Liver (tissue), 9 donors: ENCODE measurements around the gene TUBA4B. TPM values are rescaled to one million over a fixed set of nuclear protein-coding genes. Genes with fewer than 3 reads are reported as not detected.
A peak's percentile ranks its signal among the peaks of the same experiment; 100 is the strongest.

Experiments used
- DNase-seq: peaks from one replicate; pipeline ENCODE4 v3.0.0-alpha.2; 2017; ENCODE audit warnings: low spot score
- H3K27ac ChIP-seq, 2 donors: one replicate each; pipeline ENCODE4 v1.7.0; 2013; ENCODE audit warnings: inconsistent platforms in 2 of 2, low read length in 2 of 2, control low read depth in 1 of 2, low read depth in 1 of 2, mild to moderate bottlenecking in 1 of 2
- H3K27me3 ChIP-seq, 4 donors: one replicate each; pipeline versions ENCODE4 v1.6.1 to v1.7.0; 2013; ENCODE audit warnings: low read length in 3 of 4, inconsistent platforms in 1 of 4, mild to moderate bottlenecking in 1 of 4, moderate library complexity in 1 of 4; ENCODE audit not compliant: control insufficient read depth in 4 of 4, insufficient read depth in 4 of 4
- H3K36me3 ChIP-seq, 4 donors: one replicate each; pipeline versions ENCODE4 v1.6.1 to v1.7.0; 2013; ENCODE audit warnings: low read length in 3 of 4, mild to moderate bottlenecking in 3 of 4, low read depth in 1 of 4, moderate library complexity in 1 of 4; ENCODE audit not compliant: control insufficient read depth in 4 of 4, insufficient read depth in 3 of 4
- H3K4me1 ChIP-seq, 4 donors: one replicate each; pipeline versions ENCODE4 v1.6.1 to v1.7.0; 2013; ENCODE audit warnings: low read length in 3 of 4, mild to moderate bottlenecking in 3 of 4, moderate library complexity in 1 of 4; ENCODE audit not compliant: control insufficient read depth in 4 of 4, insufficient read depth in 4 of 4
- H3K4me3 ChIP-seq, 3 donors: one replicate each; pipeline versions ENCODE4 v1.6.1 to v1.7.0; 2013; ENCODE audit warnings: low read length in 3 of 3, control low read depth in 1 of 3, low read depth in 1 of 3, mild to moderate bottlenecking in 1 of 3
- H3K9ac ChIP-seq, 2 donors: one replicate each; pipeline ENCODE4 v1.7.0; 2013; ENCODE audit warnings: low read length in 2 of 2, mild to moderate bottlenecking in 2 of 2, moderate library complexity in 2 of 2, control low read depth in 1 of 2, low read depth in 1 of 2
- H3K9me3 ChIP-seq, 4 donors: one replicate each; pipeline versions ENCODE4 v1.6.1 to v1.7.0; 2013; ENCODE audit warnings: low read length in 3 of 4; ENCODE audit not compliant: control insufficient read depth in 4 of 4
- EGR1 ChIP-seq, 2 donors: IDR thresholded peaks; 2 replicates each; pipeline ENCODE4 v1.6.1; 2016 to 2018; ENCODE audit warnings: antibody characterized with exemption in 2 of 2, low read depth in 2 of 2
- FOXA1 ChIP-seq: IDR thresholded peaks from 2 replicates; pipeline ENCODE4 v1.6.1; 2016; ENCODE audit warnings: antibody characterized with exemption
- FOXA2 ChIP-seq: IDR thresholded peaks from 2 replicates; pipeline ENCODE4 v1.6.1; 2016; ENCODE audit warnings: antibody characterized with exemption
- GABPA ChIP-seq, 2 donors: IDR thresholded peaks in 1 of 2; conservative IDR thresholded peaks in 1 of 2; 2 replicates each; pipeline ENCODE4 v1.6.1; 2016; ENCODE audit warnings: antibody characterized with exemption in 2 of 2, mild to moderate bottlenecking in 1 of 2, moderate library complexity in 1 of 2
- HNF4A ChIP-seq, 2 donors: conservative IDR thresholded peaks; 2 replicates each; pipeline ENCODE4 v1.6.1; 2016; ENCODE audit warnings: antibody characterized with exemption in 2 of 2, mild to moderate bottlenecking in 2 of 2
- HNF4G ChIP-seq: IDR thresholded peaks from 2 replicates; pipeline ENCODE4 v1.6.1; 2016; ENCODE audit warnings: antibody characterized with exemption
- JUND ChIP-seq, 2 donors: IDR thresholded peaks; 2 replicates each; pipeline ENCODE4 v1.6.1; 2016; ENCODE audit warnings: antibody characterized with exemption in 2 of 2
- NR2F2 ChIP-seq: IDR thresholded peaks from 2 replicates; pipeline ENCODE4 v1.6.1; 2016; ENCODE audit warnings: antibody characterized with exemption
- RAD21 ChIP-seq, 2 donors: IDR thresholded peaks; 2 replicates each; pipeline ENCODE4 v1.6.1; 2016; ENCODE audit warnings: antibody characterized with exemption in 2 of 2, mild to moderate bottlenecking in 2 of 2
- RXRA ChIP-seq, 2 donors: IDR thresholded peaks; 2 replicates each; pipeline ENCODE4 v1.6.1; 2017 to 2018; ENCODE audit warnings: antibody characterized with exemption in 2 of 2, mild to moderate bottlenecking in 1 of 2
- SP1 ChIP-seq: IDR thresholded peaks from 2 replicates; pipeline ENCODE4 v1.6.1; 2018; ENCODE audit warnings: antibody characterized with exemption, mild to moderate bottlenecking
- TAF1 ChIP-seq: conservative IDR thresholded peaks from 2 replicates; pipeline ENCODE4 v1.6.1; 2016; ENCODE audit warnings: antibody characterized with exemption, mild to moderate bottlenecking
- YY1 ChIP-seq: IDR thresholded peaks from 2 replicates; pipeline ENCODE4 v1.6.1; 2016; ENCODE audit warnings: antibody characterized with exemption, mild to moderate bottlenecking
- WGBS: extraction: QIAGEN DNeasy Blood & Tissue Kit; methylation state at CpG from one replicate; pipeline ENCODE4 v1.1.7; 2013; 5-methylcytosine and 5-hydroxymethylcytosine counted together
- polyA plus RNA-seq, 2 donors: library from polyadenylated mRNA; stranded (reverse) in 1 of 2; unstranded in 1 of 2; fragments of 200-250 nt in 1 of 2; fragments of >200 nt in 1 of 2; fragmentation: Nextera tagmentation in 1 of 2; extraction: Ambion mirVana in 1 of 2; gene quantifications; one replicate each; pipeline versions ENCODE4 v1.2.1 to v1.2.3, GENCODE V29; 2013 to 2015
- total RNA-seq, 2 donors: library from RNA; depleted of rRNA; stranded (reverse); fragments of >200 nt; gene quantifications; one replicate each; pipeline ENCODE4 v1.2.3, GENCODE V29; 2014
- TF ChIP-seq, protein P1 (sequence below): IDR thresholded peaks from 2 replicates; pipeline ENCODE4 v1.6.1; 2016; ENCODE audit warnings: antibody characterized with exemption
- TF ChIP-seq, protein P2 (sequence below): IDR thresholded peaks from 2 replicates; pipeline ENCODE4 v1.6.1; 2016; ENCODE audit warnings: antibody characterized with exemption
- TF ChIP-seq, protein P3 (sequence below): IDR thresholded peaks from 2 replicates; pipeline ENCODE4 v1.6.1; 2016; ENCODE audit warnings: antibody characterized with exemption, mild to moderate bottlenecking
- TF ChIP-seq, protein P4 (sequence below): fragments of 150-350 bp; IDR thresholded peaks from 2 replicates; pipeline ENCODE4 v1.5.1; 2017; ENCODE audit warnings: improper control_type of control experiment, low read depth, low read length; ENCODE audit not compliant: missing input control
- TF ChIP-seq, protein P5 (sequence below): IDR thresholded peaks from 2 replicates; pipeline ENCODE4 v1.6.1; 2016; ENCODE audit warnings: antibody characterized with exemption
- donor health status: healthy.
- donor health status: healthy.
- donor health status: healthy.
- donor health status: healthy.
- donor health status: healthy.

TUBA4B gene
- total and polyA plus RNA-seq, 4 donors = 0.08 to 0.20 (median 0.19) TPM; not detected in 1

DNA sequence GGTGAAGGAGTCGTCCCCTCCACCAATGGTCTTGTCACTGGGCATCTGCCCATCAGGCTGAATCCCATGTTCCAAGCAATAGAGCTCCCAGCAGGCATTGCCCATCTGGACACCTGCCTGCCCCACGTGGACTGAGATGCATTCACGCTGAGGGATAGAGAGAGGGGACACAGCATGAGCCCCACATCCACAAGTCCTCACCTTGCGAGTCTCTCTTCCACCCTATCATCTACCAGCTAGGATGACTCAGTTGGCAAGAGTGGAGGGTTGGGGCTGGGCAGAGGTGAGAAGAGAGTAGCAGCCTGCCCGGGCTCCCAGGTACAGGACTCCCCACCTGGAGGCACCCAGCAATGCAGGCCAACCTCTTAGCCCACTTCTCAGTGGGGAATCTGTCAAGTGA is 959 bp upstream of the TUBA4B start:
- Histone ChIP-seq H3K9me3 (no peaks in the 10 kb centered on the region), H3K4me3 (no peak overlapping the region), H3K27me3 (no peaks in the 10 kb centered on the region), H3K36me3 (peaks cover 0 to 3% (median 0%) of the 10 kb centered on the region in 4 donors), H3K27ac (peak overlapping the region; percentile 42 to 52), H3K9ac (no peak overlapping the region), H3K4me1 (peaks cover 19 to 58% (median 45%) of the 10 kb centered on the region in 4 donors)
- 85% methylated on average over 5 of the region's 5 CpGs for WGBS
- no peak for DNase-seq
- TF ChIP-seq, protein P1, sequence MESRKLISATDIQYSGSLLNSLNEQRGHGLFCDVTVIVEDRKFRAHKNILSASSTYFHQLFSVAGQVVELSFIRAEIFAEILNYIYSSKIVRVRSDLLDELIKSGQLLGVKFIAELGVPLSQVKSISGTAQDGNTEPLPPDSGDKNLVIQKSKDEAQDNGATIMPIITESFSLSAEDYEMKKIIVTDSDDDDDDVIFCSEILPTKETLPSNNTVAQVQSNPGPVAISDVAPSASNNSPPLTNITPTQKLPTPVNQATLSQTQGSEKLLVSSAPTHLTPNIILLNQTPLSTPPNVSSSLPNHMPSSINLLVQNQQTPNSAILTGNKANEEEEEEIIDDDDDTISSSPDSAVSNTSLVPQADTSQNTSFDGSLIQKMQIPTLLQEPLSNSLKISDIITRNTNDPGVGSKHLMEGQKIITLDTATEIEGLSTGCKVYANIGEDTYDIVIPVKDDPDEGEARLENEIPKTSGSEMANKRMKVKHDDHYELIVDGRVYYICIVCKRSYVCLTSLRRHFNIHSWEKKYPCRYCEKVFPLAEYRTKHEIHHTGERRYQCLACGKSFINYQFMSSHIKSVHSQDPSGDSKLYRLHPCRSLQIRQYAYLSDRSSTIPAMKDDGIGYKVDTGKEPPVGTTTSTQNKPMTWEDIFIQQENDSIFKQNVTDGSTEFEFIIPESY = no peak
- TF ChIP-seq EGR1 (IDR thresholded peaks at IDR 0.05; ENCODE audit: low read depth in 2 of 2) = no peak
- TF ChIP-seq NR2F2 = no peak
- TF ChIP-seq, protein P2, sequence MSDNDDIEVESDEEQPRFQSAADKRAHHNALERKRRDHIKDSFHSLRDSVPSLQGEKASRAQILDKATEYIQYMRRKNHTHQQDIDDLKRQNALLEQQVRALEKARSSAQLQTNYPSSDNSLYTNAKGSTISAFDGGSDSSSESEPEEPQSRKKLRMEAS = no peak
- TF ChIP-seq SP1 = no peak
- no peak for TF ChIP-seq GABPA (IDR thresholded peaks at IDR 0.05 in 1 of 2, conservative IDR thresholded peaks at IDR 0.05 in 1 of 2)
- no peak for TF ChIP-seq FOXA2
- no peak for TF ChIP-seq JUND (IDR thresholded peaks at IDR 0.05)
- TF ChIP-seq YY1 = no peak
- TF ChIP-seq, protein P3, sequence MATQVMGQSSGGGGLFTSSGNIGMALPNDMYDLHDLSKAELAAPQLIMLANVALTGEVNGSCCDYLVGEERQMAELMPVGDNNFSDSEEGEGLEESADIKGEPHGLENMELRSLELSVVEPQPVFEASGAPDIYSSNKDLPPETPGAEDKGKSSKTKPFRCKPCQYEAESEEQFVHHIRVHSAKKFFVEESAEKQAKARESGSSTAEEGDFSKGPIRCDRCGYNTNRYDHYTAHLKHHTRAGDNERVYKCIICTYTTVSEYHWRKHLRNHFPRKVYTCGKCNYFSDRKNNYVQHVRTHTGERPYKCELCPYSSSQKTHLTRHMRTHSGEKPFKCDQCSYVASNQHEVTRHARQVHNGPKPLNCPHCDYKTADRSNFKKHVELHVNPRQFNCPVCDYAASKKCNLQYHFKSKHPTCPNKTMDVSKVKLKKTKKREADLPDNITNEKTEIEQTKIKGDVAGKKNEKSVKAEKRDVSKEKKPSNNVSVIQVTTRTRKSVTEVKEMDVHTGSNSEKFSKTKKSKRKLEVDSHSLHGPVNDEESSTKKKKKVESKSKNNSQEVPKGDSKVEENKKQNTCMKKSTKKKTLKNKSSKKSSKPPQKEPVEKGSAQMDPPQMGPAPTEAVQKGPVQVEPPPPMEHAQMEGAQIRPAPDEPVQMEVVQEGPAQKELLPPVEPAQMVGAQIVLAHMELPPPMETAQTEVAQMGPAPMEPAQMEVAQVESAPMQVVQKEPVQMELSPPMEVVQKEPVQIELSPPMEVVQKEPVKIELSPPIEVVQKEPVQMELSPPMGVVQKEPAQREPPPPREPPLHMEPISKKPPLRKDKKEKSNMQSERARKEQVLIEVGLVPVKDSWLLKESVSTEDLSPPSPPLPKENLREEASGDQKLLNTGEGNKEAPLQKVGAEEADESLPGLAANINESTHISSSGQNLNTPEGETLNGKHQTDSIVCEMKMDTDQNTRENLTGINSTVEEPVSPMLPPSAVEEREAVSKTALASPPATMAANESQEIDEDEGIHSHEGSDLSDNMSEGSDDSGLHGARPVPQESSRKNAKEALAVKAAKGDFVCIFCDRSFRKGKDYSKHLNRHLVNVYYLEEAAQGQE = no peak
- TF ChIP-seq HNF4A (conservative IDR thresholded peaks at IDR 0.05) = no peak
- TF ChIP-seq HNF4G = no peak
- no peak for TF ChIP-seq RAD21 (IDR thresholded peaks at IDR 0.05)
- no peak for TF ChIP-seq RXRA (IDR thresholded peaks at IDR 0.05)
- no peak for TF ChIP-seq FOXA1
- TF ChIP-seq, protein P4, sequence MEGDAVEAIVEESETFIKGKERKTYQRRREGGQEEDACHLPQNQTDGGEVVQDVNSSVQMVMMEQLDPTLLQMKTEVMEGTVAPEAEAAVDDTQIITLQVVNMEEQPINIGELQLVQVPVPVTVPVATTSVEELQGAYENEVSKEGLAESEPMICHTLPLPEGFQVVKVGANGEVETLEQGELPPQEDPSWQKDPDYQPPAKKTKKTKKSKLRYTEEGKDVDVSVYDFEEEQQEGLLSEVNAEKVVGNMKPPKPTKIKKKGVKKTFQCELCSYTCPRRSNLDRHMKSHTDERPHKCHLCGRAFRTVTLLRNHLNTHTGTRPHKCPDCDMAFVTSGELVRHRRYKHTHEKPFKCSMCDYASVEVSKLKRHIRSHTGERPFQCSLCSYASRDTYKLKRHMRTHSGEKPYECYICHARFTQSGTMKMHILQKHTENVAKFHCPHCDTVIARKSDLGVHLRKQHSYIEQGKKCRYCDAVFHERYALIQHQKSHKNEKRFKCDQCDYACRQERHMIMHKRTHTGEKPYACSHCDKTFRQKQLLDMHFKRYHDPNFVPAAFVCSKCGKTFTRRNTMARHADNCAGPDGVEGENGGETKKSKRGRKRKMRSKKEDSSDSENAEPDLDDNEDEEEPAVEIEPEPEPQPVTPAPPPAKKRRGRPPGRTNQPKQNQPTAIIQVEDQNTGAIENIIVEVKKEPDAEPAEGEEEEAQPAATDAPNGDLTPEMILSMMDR = no peak
- TF ChIP-seq TAF1 = no peak
- TF ChIP-seq, protein P5, sequence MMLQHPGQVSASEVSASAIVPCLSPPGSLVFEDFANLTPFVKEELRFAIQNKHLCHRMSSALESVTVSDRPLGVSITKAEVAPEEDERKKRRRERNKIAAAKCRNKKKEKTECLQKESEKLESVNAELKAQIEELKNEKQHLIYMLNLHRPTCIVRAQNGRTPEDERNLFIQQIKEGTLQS = no peak
